ENCODE data around the gene ANO10.

DNA sequence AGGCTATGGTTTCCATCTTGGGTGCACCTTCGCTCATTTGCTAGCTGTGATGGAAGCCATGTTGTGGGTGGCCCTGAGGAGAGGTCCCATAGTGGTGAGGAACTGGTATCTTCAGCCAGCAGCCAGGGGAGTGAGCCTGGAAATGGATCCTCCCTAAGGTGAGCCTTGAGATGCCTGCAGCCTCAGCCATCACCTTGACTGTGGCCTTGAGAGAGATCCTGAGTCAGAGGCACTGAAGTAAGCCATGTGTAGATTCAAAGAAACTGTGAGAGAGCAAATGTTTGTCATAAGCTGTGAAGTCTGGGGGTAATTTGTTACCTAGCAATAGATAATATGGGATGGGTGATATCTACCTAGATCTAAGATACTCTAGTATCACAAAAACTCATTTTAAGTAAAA, 230.2 kb downstream of the ANO10 start:
- TF ChIP-seq, protein P1, sequence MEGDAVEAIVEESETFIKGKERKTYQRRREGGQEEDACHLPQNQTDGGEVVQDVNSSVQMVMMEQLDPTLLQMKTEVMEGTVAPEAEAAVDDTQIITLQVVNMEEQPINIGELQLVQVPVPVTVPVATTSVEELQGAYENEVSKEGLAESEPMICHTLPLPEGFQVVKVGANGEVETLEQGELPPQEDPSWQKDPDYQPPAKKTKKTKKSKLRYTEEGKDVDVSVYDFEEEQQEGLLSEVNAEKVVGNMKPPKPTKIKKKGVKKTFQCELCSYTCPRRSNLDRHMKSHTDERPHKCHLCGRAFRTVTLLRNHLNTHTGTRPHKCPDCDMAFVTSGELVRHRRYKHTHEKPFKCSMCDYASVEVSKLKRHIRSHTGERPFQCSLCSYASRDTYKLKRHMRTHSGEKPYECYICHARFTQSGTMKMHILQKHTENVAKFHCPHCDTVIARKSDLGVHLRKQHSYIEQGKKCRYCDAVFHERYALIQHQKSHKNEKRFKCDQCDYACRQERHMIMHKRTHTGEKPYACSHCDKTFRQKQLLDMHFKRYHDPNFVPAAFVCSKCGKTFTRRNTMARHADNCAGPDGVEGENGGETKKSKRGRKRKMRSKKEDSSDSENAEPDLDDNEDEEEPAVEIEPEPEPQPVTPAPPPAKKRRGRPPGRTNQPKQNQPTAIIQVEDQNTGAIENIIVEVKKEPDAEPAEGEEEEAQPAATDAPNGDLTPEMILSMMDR (IDR thresholded peaks at IDR 0.05), result no peak
- TF ChIP-seq EZH2 (IDR thresholded peaks at IDR 0.05; ENCODE audit: borderline replicate concordance, insufficient read depth, low read depth, low read length, poor library complexity, severe bottlenecking), result no peak

Data from B cell (primary cell).